GM18907 (cell line): Measurements from ENCODE around the gene PDE4B.

Experiments used
- ATAC-seq: cut with Tn5 transposase; IDR thresholded peaks from one replicate; pipeline ENCODE4 v1.9.1; 2021; ENCODE audit warnings: mild to moderate bottlenecking, moderate library complexity; ENCODE audit not compliant: unreplicated experiment

Gene PDE4B

GRCh38 chr1:66350001-66350547 is 557.4 kb downstream of the PDE4B start:
- ATAC-seq, result peak; percentile 76

GRCh38 chr1:66351478-66351877 is 558.8 kb downstream of the PDE4B start:
- peak; percentile 30 for ATAC-seq

GRCh38 chr1:66351913-66352312 is 559.2 kb downstream of the PDE4B start:
- peak; percentile 55 for ATAC-seq

- ATAC-seq, result no peak
Measured at GRCh38 chr1:66352792-66353191, 560.1 kb downstream of the PDE4B start.

GRCh38 chr1:66353257-66353656 is 560.6 kb downstream of the PDE4B start:
- ATAC-seq, result no peak

GRCh38 chr1:66354311-66355201 is 561.9 kb downstream of the PDE4B start:
- ATAC-seq, result no peak

- no peak for ATAC-seq
Measured at GRCh38 chr1:66355756-66356155, 563.1 kb downstream of the PDE4B start.

GRCh38 chr1:66356605-66357004 is 563.9 kb downstream of the PDE4B start:
- ATAC-seq, result no peak

GRCh38 chr1:66357021-66357420 is 564.3 kb downstream of the PDE4B start:
- no peak for ATAC-seq

- no peak for ATAC-seq
Measured at GRCh38 chr1:66357478-66358197, 564.9 kb downstream of the PDE4B start.

- no peak for ATAC-seq
Measured at GRCh38 chr1:66359269-66359668, 566.6 kb downstream of the PDE4B start.

GRCh38 chr1:66359815-66360214 is 567.1 kb downstream of the PDE4B start:
- no peak for ATAC-seq

- ATAC-seq, result peak; percentile 40
Measured at GRCh38 chr1:66360285-66360724, 567.6 kb downstream of the PDE4B start.

GRCh38 chr1:66364578-66365391 is 572.1 kb downstream of the PDE4B start:
- ATAC-seq, result peak; percentile 77

GRCh38 chr1:66365635-66366034 is 572.9 kb downstream of the PDE4B start:
- no peak for ATAC-seq

- ATAC-seq, result no peak
Measured at GRCh38 chr1:66366634-66367033, 573.9 kb downstream of the PDE4B start.

GRCh38 chr1:66367369-66367768 is 574.7 kb downstream of the PDE4B start:
- no peak for ATAC-seq

- ATAC-seq, result no peak
Measured at GRCh38 chr1:66368261-66368660, 575.6 kb downstream of the PDE4B start.

- ATAC-seq, result peak; percentile 31
Measured at GRCh38 chr1:66370462-66370971, 577.8 kb downstream of the PDE4B start.

- peak; percentile 29 for ATAC-seq
Measured at GRCh38 chr1:66371233-66372005, 578.7 kb downstream of the PDE4B start.
